GM23338 (cell line): ENCODE results near the gene METTL6. TPM values are rescaled to one million over a fixed set of nuclear protein-coding genes. Genes with fewer than 3 reads are reported as not detected.

Experiments used
- ATAC-seq: fragments of 200-7000 bp; cut with Tn5 transposase; 3 replicates; pipeline ENCODE4 v1.9.1; 2020
- DNase-seq: peaks from one replicate; pipeline ENCODE4 v3.0.0-alpha.2; 2015; ENCODE audit warnings: low spot score
- H2AFZ ChIP-seq: fragments of 200-600 bp; sonication (generic); 2 replicates; pipeline ENCODE4 v1.8.0; 2016; ENCODE audit warnings: antibody characterized with exemption, mild to moderate bottlenecking, moderate library complexity
- H3F3A ChIP-seq: fragments of 200-600 bp; sonication (generic); replicated peaks from 2 replicates; pipeline ENCODE4 v1.8.0; 2017; ENCODE audit warnings: antibody characterized with exemption, mixed run types, low read depth
- H3K27ac ChIP-seq: fragments of 200-600 bp; sonication (generic); 2 replicates; pipeline ENCODE4 v1.6.1; 2016; ENCODE audit warnings: low read depth
- H3K27me3 ChIP-seq: fragments of 200-600 bp; sonication (generic); 2 replicates; pipeline ENCODE4 v1.8.0; 2016; ENCODE audit warnings: mild to moderate bottlenecking, mixed run types, moderate library complexity; ENCODE audit not compliant: insufficient read depth
- H3K36me3 ChIP-seq: fragments of 200-600 bp; sonication (generic); 2 replicates; pipeline ENCODE4 v1.8.0; 2016; ENCODE audit warnings: mild to moderate bottlenecking; ENCODE audit not compliant: insufficient read depth
- H3K4me1 ChIP-seq: fragments of 200-600 bp; sonication (generic); 2 replicates; pipeline ENCODE4 v1.8.0; 2016; ENCODE audit warnings: mild to moderate bottlenecking, moderate library complexity; ENCODE audit not compliant: insufficient read depth
- H3K4me2 ChIP-seq: fragments of 200-600 bp; sonication (generic); 2 replicates; pipeline ENCODE4 v1.7.1; 2017; ENCODE audit warnings: mixed run types
- H3K4me3 ChIP-seq: fragments of 200-600 bp; sonication (generic); 2 replicates; pipeline ENCODE4 v1.6.1; 2016; ENCODE audit warnings: mixed run types
- H3K79me2 ChIP-seq: fragments of 200-600 bp; sonication (generic); replicated peaks from 2 replicates; pipeline ENCODE4 v1.8.0; 2017; ENCODE audit warnings: mild to moderate bottlenecking; ENCODE audit not compliant: insufficient read depth
- H3K9me2 ChIP-seq: fragments of 200-600 bp; sonication (generic); 2 replicates; pipeline ENCODE4 v1.8.0; 2017; ENCODE audit not compliant: insufficient read depth
- H4K20me1 ChIP-seq: fragments of 200-600 bp; sonication (generic); replicated peaks from 2 replicates; pipeline ENCODE4 v1.8.0; 2017; ENCODE audit warnings: mild to moderate bottlenecking; ENCODE audit not compliant: insufficient read depth
- H3K27ac Mint-ChIP-seq: 2 replicates; pipeline ENCODE4 v1.8.0; 2020; ENCODE audit warnings: inconsistent platforms, mild to moderate bottlenecking, moderate library complexity, mixed read lengths
- H3K27me3 Mint-ChIP-seq: 3 replicates; pipeline ENCODE4 v1.8.0; 2022; ENCODE audit warnings: low read depth, mild to moderate bottlenecking, moderate library complexity, mixed read lengths, inconsistent platforms; ENCODE audit not compliant: insufficient read depth, poor library complexity
- H3K36me3 Mint-ChIP-seq: 3 replicates; pipeline ENCODE4 v1.8.0; 2021; ENCODE audit warnings: low read depth, mild to moderate bottlenecking, inconsistent platforms, moderate library complexity, mixed read lengths
- H3K4me1 Mint-ChIP-seq: 3 replicates; pipeline ENCODE4 v1.8.0; 2020; ENCODE audit warnings: mild to moderate bottlenecking, inconsistent platforms, mixed read lengths
- H3K4me3 Mint-ChIP-seq: 3 replicates; pipeline ENCODE4 v1.8.0; 2021; ENCODE audit warnings: moderate library complexity, mild to moderate bottlenecking, inconsistent platforms, mixed read lengths
- H3K9me3 Mint-ChIP-seq: 3 replicates; pipeline ENCODE4 v1.8.0; 2020; ENCODE audit warnings: moderate library complexity, mild to moderate bottlenecking, inconsistent platforms, mixed read lengths
- ZNF114 ChIP-seq: fragments of 250-450 bp; sonication (Bioruptor Pico); IDR thresholded peaks from 2 replicates; pipeline ENCODE4 v1.5.0; 2020; ENCODE audit warnings: mild to moderate bottlenecking, moderate library complexity
- polyA plus RNA-seq: library from polyadenylated mRNA; unstranded; fragments of >200 nt; fragmentation: Nextera tagmentation; extraction: Ambion mirVana; gene quantifications from 2 replicates; pipeline ENCODE4 v1.2.1, GENCODE V29; 2016
- total RNA-seq: library from RNA; depleted of rRNA; stranded (reverse); fragments of >200 nt; shearing (Covaris generic); gene quantifications from 2 replicates; pipeline ENCODE4 v1.2.3, GENCODE V29; 2014
- TF ChIP-seq, protein P1 (sequence below): fragments of 250-450 bp; sonication (Bioruptor Pico); IDR thresholded peaks from 2 replicates; pipeline ENCODE4 v1.5.0; 2020; ENCODE audit warnings: mild to moderate bottlenecking, moderate library complexity
- TF ChIP-seq, protein P2 (sequence below): IDR thresholded peaks from one replicate; pipeline ENCODE4 v1.6.1; 2018; ENCODE audit warnings: antibody characterized with exemption; ENCODE audit not compliant: unreplicated experiment

The METTL6 gene
- total and polyA plus RNA-seq, 2 experiments from 2014 or later, result 15.1 to 17.8 TPM

DNA sequence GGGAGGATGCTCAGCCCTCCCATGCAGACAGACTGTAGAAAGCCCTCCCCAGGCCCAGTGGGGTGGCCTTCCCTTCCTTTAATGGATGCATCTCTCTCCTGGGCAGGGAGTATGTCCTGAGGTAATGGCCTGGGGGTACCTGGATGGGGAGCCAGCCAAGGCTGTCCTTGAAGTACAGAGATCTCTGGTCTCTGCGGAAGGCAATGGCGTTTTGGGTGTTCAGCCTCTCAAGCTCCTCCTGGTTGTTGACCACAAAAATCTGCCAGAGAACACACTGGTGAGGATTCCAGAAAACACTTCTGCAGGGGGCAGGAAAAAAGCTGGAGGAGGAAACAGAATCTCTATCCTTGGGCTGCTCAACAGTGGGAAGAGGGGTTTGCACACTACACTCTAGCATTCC is 29.0 kb upstream of the METTL6 start (continued):
- TF ChIP-seq, protein P1, sequence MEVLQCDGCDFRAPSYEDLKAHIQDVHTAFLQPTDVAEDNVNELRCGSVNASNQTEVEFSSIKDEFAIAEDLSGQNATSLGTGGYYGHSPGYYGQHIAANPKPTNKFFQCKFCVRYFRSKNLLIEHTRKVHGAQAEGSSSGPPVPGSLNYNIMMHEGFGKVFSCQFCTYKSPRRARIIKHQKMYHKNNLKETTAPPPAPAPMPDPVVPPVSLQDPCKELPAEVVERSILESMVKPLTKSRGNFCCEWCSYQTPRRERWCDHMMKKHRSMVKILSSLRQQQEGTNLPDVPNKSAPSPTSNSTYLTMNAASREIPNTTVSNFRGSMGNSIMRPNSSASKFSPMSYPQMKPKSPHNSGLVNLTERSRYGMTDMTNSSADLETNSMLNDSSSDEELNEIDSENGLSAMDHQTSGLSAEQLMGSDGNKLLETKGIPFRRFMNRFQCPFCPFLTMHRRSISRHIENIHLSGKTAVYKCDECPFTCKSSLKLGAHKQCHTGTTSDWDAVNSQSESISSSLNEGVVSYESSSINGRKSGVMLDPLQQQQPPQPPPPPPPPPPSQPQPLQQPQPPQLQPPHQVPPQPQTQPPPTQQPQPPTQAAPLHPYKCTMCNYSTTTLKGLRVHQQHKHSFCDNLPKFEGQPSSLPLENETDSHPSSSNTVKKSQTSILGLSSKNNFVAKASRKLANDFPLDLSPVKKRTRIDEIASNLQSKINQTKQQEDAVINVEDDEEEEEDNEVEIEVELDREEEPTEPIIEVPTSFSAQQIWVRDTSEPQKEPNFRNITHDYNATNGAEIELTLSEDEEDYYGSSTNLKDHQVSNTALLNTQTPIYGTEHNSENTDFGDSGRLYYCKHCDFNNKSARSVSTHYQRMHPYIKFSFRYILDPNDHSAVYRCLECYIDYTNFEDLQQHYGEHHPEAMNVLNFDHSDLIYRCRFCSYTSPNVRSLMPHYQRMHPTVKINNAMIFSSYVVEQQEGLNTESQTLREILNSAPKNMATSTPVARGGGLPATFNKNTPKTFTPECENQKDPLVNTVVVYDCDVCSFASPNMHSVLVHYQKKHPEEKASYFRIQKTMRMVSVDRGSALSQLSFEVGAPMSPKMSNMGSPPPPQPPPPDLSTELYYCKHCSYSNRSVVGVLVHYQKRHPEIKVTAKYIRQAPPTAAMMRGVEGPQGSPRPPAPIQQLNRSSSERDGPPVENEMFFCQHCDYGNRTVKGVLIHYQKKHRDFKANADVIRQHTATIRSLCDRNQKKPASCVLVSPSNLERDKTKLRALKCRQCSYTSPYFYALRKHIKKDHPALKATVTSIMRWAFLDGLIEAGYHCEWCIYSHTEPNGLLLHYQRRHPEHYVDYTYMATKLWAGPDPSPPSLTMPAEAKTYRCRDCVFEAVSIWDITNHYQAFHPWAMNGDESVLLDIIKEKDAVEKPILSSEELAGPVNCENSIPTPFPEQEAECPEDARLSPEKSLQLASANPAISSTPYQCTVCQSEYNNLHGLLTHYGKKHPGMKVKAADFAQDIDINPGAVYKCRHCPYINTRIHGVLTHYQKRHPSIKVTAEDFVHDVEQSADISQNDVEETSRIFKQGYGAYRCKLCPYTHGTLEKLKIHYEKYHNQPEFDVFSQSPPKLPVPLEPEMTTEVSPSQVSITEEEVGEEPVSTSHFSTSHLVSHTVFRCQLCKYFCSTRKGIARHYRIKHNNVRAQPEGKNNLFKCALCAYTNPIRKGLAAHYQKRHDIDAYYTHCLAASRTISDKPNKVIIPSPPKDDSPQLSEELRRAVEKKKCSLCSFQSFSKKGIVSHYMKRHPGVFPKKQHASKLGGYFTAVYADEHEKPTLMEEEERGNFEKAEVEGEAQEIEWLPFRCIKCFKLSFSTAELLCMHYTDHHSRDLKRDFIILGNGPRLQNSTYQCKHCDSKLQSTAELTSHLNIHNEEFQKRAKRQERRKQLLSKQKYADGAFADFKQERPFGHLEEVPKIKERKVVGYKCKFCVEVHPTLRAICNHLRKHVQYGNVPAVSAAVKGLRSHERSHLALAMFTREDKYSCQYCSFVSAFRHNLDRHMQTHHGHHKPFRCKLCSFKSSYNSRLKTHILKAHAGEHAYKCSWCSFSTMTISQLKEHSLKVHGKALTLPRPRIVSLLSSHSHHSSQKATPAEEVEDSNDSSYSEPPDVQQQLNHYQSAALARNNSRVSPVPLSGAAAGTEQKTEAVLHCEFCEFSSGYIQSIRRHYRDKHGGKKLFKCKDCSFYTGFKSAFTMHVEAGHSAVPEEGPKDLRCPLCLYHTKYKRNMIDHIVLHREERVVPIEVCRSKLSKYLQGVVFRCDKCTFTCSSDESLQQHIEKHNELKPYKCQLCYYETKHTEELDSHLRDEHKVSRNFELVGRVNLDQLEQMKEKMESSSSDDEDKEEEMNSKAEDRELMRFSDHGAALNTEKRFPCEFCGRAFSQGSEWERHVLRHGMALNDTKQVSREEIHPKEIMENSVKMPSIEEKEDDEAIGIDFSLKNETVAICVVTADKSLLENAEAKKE (CRISPR knock-in tag), result no peak
- TF ChIP-seq ZNF114, result no peak

GRCh38 chr3:15455756-15456155 is 28.4 kb upstream of the METTL6 start:
- H3K4me3 Mint-ChIP-seq, result no peak overlapping the region
- H3K27me3 ChIP-seq, result no peaks in the 10 kb centered on the region
- no peaks in the 10 kb centered on the region for H3K36me3 ChIP-seq
- no peaks in the 10 kb centered on the region for H3K79me2 ChIP-seq
- DNase-seq (no peak), ATAC-seq (no peak)
- H2AFZ ChIP-seq, result no peak overlapping the region
- H3K27ac Mint-ChIP-seq, result no peak overlapping the region
- no peaks in the 10 kb centered on the region for H3K36me3 Mint-ChIP-seq
- H3K4me3 ChIP-seq, result no peak overlapping the region
- TF ChIP-seq, protein P2, sequence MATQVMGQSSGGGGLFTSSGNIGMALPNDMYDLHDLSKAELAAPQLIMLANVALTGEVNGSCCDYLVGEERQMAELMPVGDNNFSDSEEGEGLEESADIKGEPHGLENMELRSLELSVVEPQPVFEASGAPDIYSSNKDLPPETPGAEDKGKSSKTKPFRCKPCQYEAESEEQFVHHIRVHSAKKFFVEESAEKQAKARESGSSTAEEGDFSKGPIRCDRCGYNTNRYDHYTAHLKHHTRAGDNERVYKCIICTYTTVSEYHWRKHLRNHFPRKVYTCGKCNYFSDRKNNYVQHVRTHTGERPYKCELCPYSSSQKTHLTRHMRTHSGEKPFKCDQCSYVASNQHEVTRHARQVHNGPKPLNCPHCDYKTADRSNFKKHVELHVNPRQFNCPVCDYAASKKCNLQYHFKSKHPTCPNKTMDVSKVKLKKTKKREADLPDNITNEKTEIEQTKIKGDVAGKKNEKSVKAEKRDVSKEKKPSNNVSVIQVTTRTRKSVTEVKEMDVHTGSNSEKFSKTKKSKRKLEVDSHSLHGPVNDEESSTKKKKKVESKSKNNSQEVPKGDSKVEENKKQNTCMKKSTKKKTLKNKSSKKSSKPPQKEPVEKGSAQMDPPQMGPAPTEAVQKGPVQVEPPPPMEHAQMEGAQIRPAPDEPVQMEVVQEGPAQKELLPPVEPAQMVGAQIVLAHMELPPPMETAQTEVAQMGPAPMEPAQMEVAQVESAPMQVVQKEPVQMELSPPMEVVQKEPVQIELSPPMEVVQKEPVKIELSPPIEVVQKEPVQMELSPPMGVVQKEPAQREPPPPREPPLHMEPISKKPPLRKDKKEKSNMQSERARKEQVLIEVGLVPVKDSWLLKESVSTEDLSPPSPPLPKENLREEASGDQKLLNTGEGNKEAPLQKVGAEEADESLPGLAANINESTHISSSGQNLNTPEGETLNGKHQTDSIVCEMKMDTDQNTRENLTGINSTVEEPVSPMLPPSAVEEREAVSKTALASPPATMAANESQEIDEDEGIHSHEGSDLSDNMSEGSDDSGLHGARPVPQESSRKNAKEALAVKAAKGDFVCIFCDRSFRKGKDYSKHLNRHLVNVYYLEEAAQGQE, result no peak
- no peaks in the 10 kb centered on the region for H4K20me1 ChIP-seq
- H3K4me1 Mint-ChIP-seq, result no peaks in the 10 kb centered on the region
- no peak overlapping the region for H3K27ac ChIP-seq
- H3K4me1 ChIP-seq, result no peaks in the 10 kb centered on the region
- peaks cover 2% of the 10 kb centered on the region for H3K27me3 Mint-ChIP-seq
- H3F3A ChIP-seq, result no peaks in the 10 kb centered on the region
- H3K4me2 ChIP-seq, result no peak overlapping the region
- H3K9me2 ChIP-seq, result no peaks in the 10 kb centered on the region
- no peaks in the 10 kb centered on the region for H3K9me3 Mint-ChIP-seq
